H9 (cell line): ENCODE data around the gene SMIM14. TPM values are rescaled to one million over a fixed set of nuclear protein-coding genes. Genes with fewer than 3 reads are reported as not detected.

Experiments
- DNase-seq: peaks from one replicate; pipeline ENCODE4 v3.0.0-alpha.2; 2017
- H2AFZ ChIP-seq: one replicate; pipeline ENCODE4 v1.6.1; 2013; ENCODE audit warnings: mild to moderate bottlenecking, low read length, control low read depth, moderate library complexity
- H2AK5ac ChIP-seq: 2 replicates; pipeline ENCODE4 v1.6.1; 2013; ENCODE audit warnings: low read length, control low read depth, mixed read lengths; ENCODE audit not compliant: insufficient read length
- H2BK120ac ChIP-seq: one replicate; pipeline ENCODE4 v1.6.1; 2013; ENCODE audit warnings: low read depth, mild to moderate bottlenecking, low read length, control low read depth, inconsistent platforms; ENCODE audit not compliant: poor library complexity, severe bottlenecking
- H2BK12ac ChIP-seq: 2 replicates; pipeline ENCODE4 v1.6.1; 2013; ENCODE audit warnings: low read length, control low read depth, mixed read lengths, low read depth; ENCODE audit not compliant: insufficient read length
- H2BK15ac ChIP-seq: 2 replicates; pipeline ENCODE4 v1.6.1; 2013; ENCODE audit warnings: low read depth, low read length, control low read depth
- H2BK20ac ChIP-seq: one replicate; pipeline ENCODE4 v1.6.1; 2013; ENCODE audit warnings: low read depth, mild to moderate bottlenecking, low read length, control low read depth, inconsistent platforms; ENCODE audit not compliant: poor library complexity, severe bottlenecking
- H2BK5ac ChIP-seq: 2 replicates; pipeline ENCODE4 v1.6.1; 2013; ENCODE audit warnings: low read length, control low read depth, mixed read lengths; ENCODE audit not compliant: insufficient read length
- H3K14ac ChIP-seq: 2 replicates; pipeline ENCODE4 v1.6.1; 2013; ENCODE audit warnings: low read length, control low read depth; ENCODE audit not compliant: insufficient read depth
- H3K18ac ChIP-seq: 2 replicates; pipeline ENCODE4 v1.6.1; 2013; ENCODE audit warnings: low read depth, mild to moderate bottlenecking, mixed read lengths, low read length, control low read depth; ENCODE audit not compliant: insufficient read length
- H3K23ac ChIP-seq: 2 replicates; pipeline ENCODE4 v1.6.1; 2013; ENCODE audit warnings: low read length, control low read depth, mixed read lengths, low read depth; ENCODE audit not compliant: insufficient read length
- H3K23me2 ChIP-seq: 2 replicates; pipeline ENCODE4 v1.6.1; 2013; ENCODE audit warnings: low read depth, mild to moderate bottlenecking, mixed read lengths, low read length, control low read depth; ENCODE audit not compliant: insufficient read length, poor library complexity, severe bottlenecking
- H3K27ac ChIP-seq: 2 replicates; pipeline ENCODE4 v1.5.1; 2013; ENCODE audit warnings: low read length, control low read depth, mixed read lengths, low read depth; ENCODE audit not compliant: insufficient read length
- H3K27me3 ChIP-seq: 2 replicates; pipeline ENCODE4 v1.6.1; 2013; ENCODE audit warnings: low read length, control low read depth, inconsistent platforms; ENCODE audit not compliant: insufficient read depth
- H3K4ac ChIP-seq: 2 replicates; pipeline ENCODE4 v1.6.1; 2013; ENCODE audit warnings: low read depth, mild to moderate bottlenecking, control low read depth, inconsistent platforms, low read length, moderate library complexity
- H3K4me1 ChIP-seq: 2 replicates; pipeline ENCODE4 v1.6.1; 2013; ENCODE audit warnings: low read length, control low read depth, inconsistent platforms; ENCODE audit not compliant: insufficient read depth
- H3K4me2 ChIP-seq: 2 replicates; pipeline ENCODE4 v1.6.1; 2013; ENCODE audit warnings: low read length, control low read depth, mixed read lengths; ENCODE audit not compliant: insufficient read length, insufficient read depth
- H3K56ac ChIP-seq: 2 replicates; pipeline ENCODE4 v1.6.1; 2013; ENCODE audit warnings: low read depth, mild to moderate bottlenecking, mixed read lengths, low read length, control low read depth; ENCODE audit not compliant: insufficient read length
- H3K79me1 ChIP-seq: 2 replicates; pipeline ENCODE4 v1.6.1; 2013; ENCODE audit warnings: low read depth, mild to moderate bottlenecking, moderate library complexity, low read length, control low read depth, inconsistent platforms; ENCODE audit not compliant: insufficient read depth, poor library complexity, severe bottlenecking
- H3K79me2 ChIP-seq: 2 replicates; pipeline ENCODE4 v1.6.1; 2013; ENCODE audit warnings: low read length, control low read depth, inconsistent platforms; ENCODE audit not compliant: insufficient read depth
- H3K9ac ChIP-seq: 2 replicates; pipeline ENCODE4 v1.6.1; 2013; ENCODE audit warnings: low read length, control low read depth, mixed read lengths; ENCODE audit not compliant: insufficient read length; ENCODE audit errors: extremely low read depth
- H3K9me3 ChIP-seq: one replicate; pipeline ENCODE4 v1.6.1; 2013; ENCODE audit warnings: low read depth, low read length, inconsistent platforms; ENCODE audit not compliant: control insufficient read depth
- H3T11ph ChIP-seq: one replicate; pipeline ENCODE4 v1.6.1; 2013; ENCODE audit warnings: mild to moderate bottlenecking, low read length, control low read depth, inconsistent platforms
- H4K20me1 ChIP-seq: one replicate; pipeline ENCODE4 v1.6.1; 2013; ENCODE audit not compliant: control insufficient read depth, insufficient read length, insufficient read depth
- H4K5ac ChIP-seq: 2 replicates; pipeline ENCODE4 v1.6.1; 2013; ENCODE audit warnings: low read depth, mild to moderate bottlenecking, mixed read lengths, low read length, control low read depth; ENCODE audit not compliant: insufficient read length
- H4K8ac ChIP-seq: replicated peaks from 2 replicates; pipeline ENCODE4 v1.6.1; 2013; ENCODE audit warnings: low read length, control low read depth, mixed read lengths, low read depth; ENCODE audit not compliant: insufficient read length
- H4K91ac ChIP-seq: 2 replicates; pipeline ENCODE4 v1.6.1; 2013; ENCODE audit warnings: low read depth, mild to moderate bottlenecking, moderate library complexity, mixed read lengths, low read length, control low read depth; ENCODE audit not compliant: insufficient read length
- H3K27ac Mint-ChIP-seq, 3 experiments: 2 replicates in 2 of 3; 3 replicates in 1 of 3; pipeline ENCODE4 v1.8.0; 2020 to 2021; ENCODE audit warnings: mixed read lengths in 3 of 3, mild to moderate bottlenecking in 1 of 3, moderate library complexity in 1 of 3
- H3K27me3 Mint-ChIP-seq: 2 replicates; pipeline ENCODE4 v1.8.0; 2021; ENCODE audit warnings: low read depth, mild to moderate bottlenecking, moderate library complexity, mixed read lengths
- H3K36me3 Mint-ChIP-seq, 3 experiments: 2 replicates in 2 of 3; 3 replicates in 1 of 3; pipeline ENCODE4 v1.8.0; 2020 to 2021; ENCODE audit warnings: low read depth in 3 of 3, mixed read lengths in 3 of 3; ENCODE audit not compliant: insufficient read depth in 1 of 3
- H3K4me1 Mint-ChIP-seq, 2 experiments: 2 replicates each; pipeline ENCODE4 v1.8.0; 2020; ENCODE audit warnings: mixed read lengths in 2 of 2
- H3K4me3 Mint-ChIP-seq, 2 experiments: 2 replicates in 1 of 2; 3 replicates in 1 of 2; pipeline ENCODE4 v1.8.0; 2020 to 2021; ENCODE audit warnings: mild to moderate bottlenecking in 2 of 2, mixed read lengths in 2 of 2, moderate library complexity in 1 of 2
- H3K9me3 Mint-ChIP-seq, 2 experiments: 2 replicates in 1 of 2; 3 replicates in 1 of 2; pipeline ENCODE4 v1.8.0; 2020; ENCODE audit warnings: mild to moderate bottlenecking in 2 of 2, mixed read lengths in 2 of 2, moderate library complexity in 1 of 2
- WGBS: extraction: QIAGEN DNeasy Blood & Tissue Kit; methylation state at CpG from one replicate; pipeline ENCODE4 v1.1.7; 2013; ENCODE audit warnings: missing lambda C conversion rate, low lambda C conversion rate, mixed read lengths; ENCODE audit not compliant: insufficient read length; ENCODE audit errors: extremely low coverage; 5-methylcytosine and 5-hydroxymethylcytosine counted together
- total RNA-seq: library from RNA; stranded (reverse); gene quantifications from 2 replicates; pipeline ENCODE4 v1.2.1, GENCODE V29; 2021
- TF ChIP-seq, protein P1 (sequence below): fragments of 200-600 bp; sonication (generic); conservative IDR thresholded peaks from 3 replicates; pipeline ENCODE4 v1.8.0; 2021; ENCODE audit warnings: antibody characterized with exemption, mild to moderate bottlenecking

SMIM14 gene
- total RNA-seq, 1 experiment from 2014 or later, result 19.4 TPM

DNA sequence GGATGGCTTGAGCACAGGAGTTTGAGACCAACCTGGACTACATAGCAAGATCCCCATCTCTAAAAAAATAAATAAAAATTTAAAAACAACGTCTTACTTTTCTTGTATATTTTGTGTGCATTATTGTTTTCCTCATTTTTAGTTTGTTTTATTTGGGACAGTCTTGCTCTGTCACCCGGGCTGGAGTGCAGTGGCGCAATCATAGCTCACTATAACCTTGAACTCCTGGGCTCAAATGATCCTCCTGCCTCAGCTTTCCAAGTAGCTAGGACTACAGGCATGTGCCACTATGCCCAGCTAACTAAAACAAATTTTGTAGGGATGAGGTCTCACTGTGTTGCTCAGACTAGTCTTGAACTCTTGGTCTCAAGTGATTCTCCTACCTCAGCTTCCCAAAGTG lies 9.5 kb upstream of the SMIM14 start:
- H3K27ac Mint-ChIP-seq, result no peak overlapping the region
- no peak for DNase-seq
- no peak overlapping the region for H4K5ac ChIP-seq
- H3K79me2 ChIP-seq, result no peaks in the 10 kb centered on the region
- no peak overlapping the region for H3K9ac ChIP-seq
- no peaks in the 10 kb centered on the region for H3K27me3 ChIP-seq
- no peaks in the 10 kb centered on the region for H3K23me2 ChIP-seq
- no peak overlapping the region for H2BK15ac ChIP-seq
- H3K56ac ChIP-seq, result no peak overlapping the region
- no CpG with 5 or more reads among the region's 3 CpGs for WGBS
- no peaks in the 10 kb centered on the region for H3K79me1 ChIP-seq
- no peak overlapping the region for H2BK12ac ChIP-seq
- H2BK20ac ChIP-seq, result no peak overlapping the region
- H3T11ph ChIP-seq, result no peak overlapping the region
- H3K4me1 Mint-ChIP-seq, result peaks cover 0 to 3% of the 10 kb centered on the region in 2 experiments; a peak in 1 of 4 replicates
- H3K4me2 ChIP-seq, result no peak overlapping the region
- no peak overlapping the region for H4K8ac ChIP-seq
- TF ChIP-seq, protein P1, sequence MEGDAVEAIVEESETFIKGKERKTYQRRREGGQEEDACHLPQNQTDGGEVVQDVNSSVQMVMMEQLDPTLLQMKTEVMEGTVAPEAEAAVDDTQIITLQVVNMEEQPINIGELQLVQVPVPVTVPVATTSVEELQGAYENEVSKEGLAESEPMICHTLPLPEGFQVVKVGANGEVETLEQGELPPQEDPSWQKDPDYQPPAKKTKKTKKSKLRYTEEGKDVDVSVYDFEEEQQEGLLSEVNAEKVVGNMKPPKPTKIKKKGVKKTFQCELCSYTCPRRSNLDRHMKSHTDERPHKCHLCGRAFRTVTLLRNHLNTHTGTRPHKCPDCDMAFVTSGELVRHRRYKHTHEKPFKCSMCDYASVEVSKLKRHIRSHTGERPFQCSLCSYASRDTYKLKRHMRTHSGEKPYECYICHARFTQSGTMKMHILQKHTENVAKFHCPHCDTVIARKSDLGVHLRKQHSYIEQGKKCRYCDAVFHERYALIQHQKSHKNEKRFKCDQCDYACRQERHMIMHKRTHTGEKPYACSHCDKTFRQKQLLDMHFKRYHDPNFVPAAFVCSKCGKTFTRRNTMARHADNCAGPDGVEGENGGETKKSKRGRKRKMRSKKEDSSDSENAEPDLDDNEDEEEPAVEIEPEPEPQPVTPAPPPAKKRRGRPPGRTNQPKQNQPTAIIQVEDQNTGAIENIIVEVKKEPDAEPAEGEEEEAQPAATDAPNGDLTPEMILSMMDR, result no peak
- H3K9me3 Mint-ChIP-seq, result no peaks in the 10 kb centered on the region
- H2BK5ac ChIP-seq, result no peak overlapping the region
- H3K4ac ChIP-seq, result no peak overlapping the region
- H2AK5ac ChIP-seq, result no peak overlapping the region
- H2BK120ac ChIP-seq, result no peak overlapping the region
- no peak overlapping the region for H3K18ac ChIP-seq
- H3K27me3 Mint-ChIP-seq, result no peaks in the 10 kb centered on the region
- peaks cover 0 to 5% (median 0%) of the 10 kb centered on the region in 3 experiments; a peak in 1 of 7 replicates for H3K36me3 Mint-ChIP-seq
- H2AFZ ChIP-seq, result no peak overlapping the region
- H3K27ac ChIP-seq, result no peak overlapping the region
- no peaks in the 10 kb centered on the region for H4K20me1 ChIP-seq
- no peak overlapping the region for H4K91ac ChIP-seq
- no peaks in the 10 kb centered on the region for H3K4me1 ChIP-seq
- H3K23ac ChIP-seq, result no peak overlapping the region
- H3K14ac ChIP-seq, result no peak overlapping the region
- no peaks in the 10 kb centered on the region for H3K9me3 ChIP-seq
- no peak overlapping the region for H3K4me3 Mint-ChIP-seq
